WERI-Rb-1 (cell line): Measurements from ENCODE around the gene NAP1L4.

Source experiments
- DNase-seq: peaks from one replicate; pipeline ENCODE4 v3.0.0-alpha.2; 2020
- H3K27ac ChIP-seq: fragments of 250-450 bp; sonication (Bioruptor Pico); 2 replicates; pipeline ENCODE4 v1.5.1; 2020; ENCODE audit warnings: mild to moderate bottlenecking, moderate library complexity
- H3K27me3 ChIP-seq: fragments of 250-450 bp; sonication (Bioruptor Pico); 2 replicates; pipeline ENCODE4 v1.5.1; 2021; ENCODE audit warnings: mild to moderate bottlenecking, low read depth, moderate library complexity; ENCODE audit not compliant: insufficient read depth, severe bottlenecking
- H3K36me3 ChIP-seq: fragments of 250-450 bp; sonication (Bioruptor Pico); 2 replicates; pipeline ENCODE4 v1.5.1; 2020; ENCODE audit warnings: mild to moderate bottlenecking, moderate library complexity
- H3K4me3 ChIP-seq: 2 replicates; pipeline ENCODE4 v1.5.1; 2011; ENCODE audit warnings: low read depth, mild to moderate bottlenecking, control low read depth, low read length
- H3K9me3 ChIP-seq: fragments of 250-450 bp; sonication (Bioruptor Pico); 2 replicates; pipeline ENCODE4 v1.5.1; 2021; ENCODE audit warnings: mild to moderate bottlenecking, moderate library complexity; ENCODE audit not compliant: severe bottlenecking
- TF ChIP-seq, protein P1 (sequence below): IDR thresholded peaks from 2 replicates; pipeline ENCODE4 v1.5.1; 2011; ENCODE audit warnings: low read depth, mild to moderate bottlenecking, control low read depth, inconsistent platforms, low read length

The NAP1L4 gene

GRCh38 chr11:2958251-2958650, 33.9 kb downstream of the NAP1L4 start:
- TF ChIP-seq, protein P1, sequence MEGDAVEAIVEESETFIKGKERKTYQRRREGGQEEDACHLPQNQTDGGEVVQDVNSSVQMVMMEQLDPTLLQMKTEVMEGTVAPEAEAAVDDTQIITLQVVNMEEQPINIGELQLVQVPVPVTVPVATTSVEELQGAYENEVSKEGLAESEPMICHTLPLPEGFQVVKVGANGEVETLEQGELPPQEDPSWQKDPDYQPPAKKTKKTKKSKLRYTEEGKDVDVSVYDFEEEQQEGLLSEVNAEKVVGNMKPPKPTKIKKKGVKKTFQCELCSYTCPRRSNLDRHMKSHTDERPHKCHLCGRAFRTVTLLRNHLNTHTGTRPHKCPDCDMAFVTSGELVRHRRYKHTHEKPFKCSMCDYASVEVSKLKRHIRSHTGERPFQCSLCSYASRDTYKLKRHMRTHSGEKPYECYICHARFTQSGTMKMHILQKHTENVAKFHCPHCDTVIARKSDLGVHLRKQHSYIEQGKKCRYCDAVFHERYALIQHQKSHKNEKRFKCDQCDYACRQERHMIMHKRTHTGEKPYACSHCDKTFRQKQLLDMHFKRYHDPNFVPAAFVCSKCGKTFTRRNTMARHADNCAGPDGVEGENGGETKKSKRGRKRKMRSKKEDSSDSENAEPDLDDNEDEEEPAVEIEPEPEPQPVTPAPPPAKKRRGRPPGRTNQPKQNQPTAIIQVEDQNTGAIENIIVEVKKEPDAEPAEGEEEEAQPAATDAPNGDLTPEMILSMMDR, result no peak
- H3K27me3 ChIP-seq, result no peaks in the 10 kb centered on the region
- H3K4me3 ChIP-seq, result no peak overlapping the region
- no peak for DNase-seq
- H3K36me3 ChIP-seq, result peaks cover 94% of the 10 kb centered on the region
- H3K9me3 ChIP-seq, result no peaks in the 10 kb centered on the region
- no peak overlapping the region for H3K27ac ChIP-seq

DNA sequence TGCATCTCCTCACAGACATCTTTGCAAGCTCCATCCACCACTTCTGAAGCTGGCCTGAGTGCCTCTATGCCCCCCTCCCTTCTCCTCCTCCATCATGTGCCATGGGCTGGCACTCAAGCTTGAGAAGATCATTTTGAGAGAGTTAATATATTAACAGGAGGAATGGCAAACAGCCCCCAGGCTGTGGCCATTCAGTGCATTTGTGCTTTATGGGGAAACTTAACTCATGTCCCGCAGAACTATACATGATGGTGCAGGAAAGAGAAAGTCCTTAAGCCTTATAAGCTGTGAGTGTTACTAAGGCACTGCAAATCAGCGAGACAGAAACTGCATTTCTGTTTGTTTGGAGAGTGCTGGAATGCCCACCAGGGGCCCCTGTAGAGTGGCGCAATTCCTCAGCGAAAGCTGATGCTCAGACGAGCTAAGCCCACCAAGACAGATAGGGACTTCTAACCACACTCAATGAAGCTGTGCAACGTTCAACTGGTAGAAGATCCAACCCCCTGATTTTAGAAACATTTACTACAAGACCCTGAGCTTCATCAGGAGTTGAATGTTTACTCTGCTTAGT, 36.1 kb downstream of the NAP1L4 start:
- Histone ChIP-seq H3K36me3 (peaks cover 100% of the 10 kb centered on the region), H3K9me3 (no peaks in the 10 kb centered on the region), H3K27me3 (no peaks in the 10 kb centered on the region), H3K27ac (no peak overlapping the region), H3K4me3 (no peak overlapping the region)
- DNase-seq, result no peak
- TF ChIP-seq, protein P1, result no peak

GRCh38 chr11:2954263-2954662, 37.9 kb downstream of the NAP1L4 start:
- H3K36me3 ChIP-seq, result peaks cover 100% of the 10 kb centered on the region
- H3K27me3 ChIP-seq, result no peaks in the 10 kb centered on the region
- no peak for DNase-seq
- H3K4me3 ChIP-seq, result no peak overlapping the region
- H3K27ac ChIP-seq, result peak overlapping the region; percentile 40; the same call in 1 of the 2 replicates
- no peaks in the 10 kb centered on the region for H3K9me3 ChIP-seq
- TF ChIP-seq, protein P1, result no peak

- TF ChIP-seq, protein P1, result no peak
- Histone ChIP-seq H3K4me3 (no peak overlapping the region), H3K27ac (no peak overlapping the region), H3K36me3 (peaks cover 98% of the 10 kb centered on the region), H3K27me3 (no peaks in the 10 kb centered on the region), H3K9me3 (no peaks in the 10 kb centered on the region)
- no peak for DNase-seq
Observed at GRCh38 chr11:2952290-2952689, 39.8 kb downstream of the NAP1L4 start.

GRCh38 chr11:2951231-2952110, 40.7 kb downstream of the NAP1L4 start:
- no peak for DNase-seq
- Histone ChIP-seq H3K36me3 (peaks cover 97% of the 10 kb centered on the region), H3K27me3 (no peaks in the 10 kb centered on the region), H3K4me3 (no peak overlapping the region), H3K9me3 (no peaks in the 10 kb centered on the region), H3K27ac (no peak overlapping the region)
- TF ChIP-seq, protein P1, result no peak
